ENCODE results near the gene SOX5. TPM values are rescaled to one million over a fixed set of nuclear protein-coding genes. Genes with fewer than 3 reads are reported as not detected.

Gene SOX5
- total and polyA plus RNA-seq, 2 of the 8 experiments (the other 6 are each of a cell fraction or from before 2014, with no cell fraction given): 2.2 to 2.6 TPM

GRCh38 chr12:23854598-23854997 lies 94.9 kb downstream of the SOX5 start:
- H3K18ac ChIP-seq (ENCODE audit: extremely low read depth, low read length): no peak overlapping the region
- H3K79me1 ChIP-seq (ENCODE audit: low read depth, low read length): no peaks in the 10 kb centered on the region
- no peak overlapping the region for H3K4me3 ChIP-seq (ENCODE audit: extremely low read depth in 1 of 4, insufficient read depth in 2 of 4, low read depth in 3 of 4, low read length in 4 of 4)
- H2AK5ac ChIP-seq (ENCODE audit: low read depth, low read length): no peak overlapping the region
- no peak overlapping the region for H3K23ac ChIP-seq (ENCODE audit: insufficient read length)
- H2AFZ ChIP-seq (ENCODE audit: low read length): no peak overlapping the region
- H3K9me3 ChIP-seq (ENCODE audit: insufficient read depth in 2 of 2, low read depth in 1 of 2, low read length in 1 of 2): 0 out of 4 replicates have a peak, but pooled peaks cover 0 to 4% of the 10 kb centered on the region in 2 experiments
- FAIRE-seq (no peak), DNase-seq (ENCODE audit: low read depth in 1 of 2, low spot score in 2 of 2) (no peak)
- H3K4ac ChIP-seq (replicated peaks; ENCODE audit: insufficient read length, low read depth, low read length): no peak overlapping the region
- H4K91ac ChIP-seq (replicated peaks; ENCODE audit: insufficient read length, low read length): no peak overlapping the region
- no peak overlapping the region for H3K27ac ChIP-seq (ENCODE audit: low read depth, low read length)
- no peak overlapping the region for H3K4me2 ChIP-seq (ENCODE audit: insufficient read depth in 1 of 2, low read depth in 2 of 2, low read length in 2 of 2)
- no peaks in the 10 kb centered on the region for H4K20me1 ChIP-seq (replicated peaks in 1 of 2; ENCODE audit: control insufficient read depth in 1 of 2, insufficient read depth in 2 of 2, low read length in 2 of 2)
- H3K36me3 ChIP-seq (ENCODE audit: control insufficient read depth in 2 of 4, insufficient read depth in 4 of 4, low read length in 3 of 4): no peaks in the 10 kb centered on the region; a peak in 1 of 8 replicates
- no peak overlapping the region for H2BK12ac ChIP-seq (ENCODE audit: low read depth, low read length)
- no peak overlapping the region for H2BK5ac ChIP-seq (ENCODE audit: low read depth, low read length)
- no peak overlapping the region for H3K56ac ChIP-seq (replicated peaks; ENCODE audit: insufficient read length, low read depth, low read length)
- TF ChIP-seq NRF1 (IDR thresholded peaks at IDR 0.05; ENCODE audit: low read depth, low read length) (no peak), RFX5 (IDR thresholded peaks at IDR 0.05; ENCODE audit: borderline replicate concordance, low read depth, low read length) (no peak), GTF2F1 (IDR thresholded peaks at IDR 0.05; ENCODE audit: borderline replicate concordance, low read depth, low read length) (no peak), KDM5A (IDR thresholded peaks at IDR 0.05; ENCODE audit: low read length) (no peak), CEBPB (IDR thresholded peaks at IDR 0.05; ENCODE audit: low read depth, low read length) (no peak), JUN (IDR thresholded peaks at IDR 0.05; ENCODE audit: low read depth, low read length) (no peak), TAF7 (optimal IDR thresholded peaks at IDR 0.05; ENCODE audit: borderline replicate concordance, low read depth, low read length) (no peak), USF2 (IDR thresholded peaks at IDR 0.05; ENCODE audit: low read length) (no peak), SIN3A (conservative IDR thresholded peaks at IDR 0.05 in 1 of 2, IDR thresholded peaks at IDR 0.05 in 1 of 2; ENCODE audit: low read depth in 1 of 2, low read length in 2 of 2) (no peak), TCF12 (IDR thresholded peaks at IDR 0.05; ENCODE audit: low read depth, low read length) (no peak), SRF (IDR thresholded peaks at IDR 0.05; ENCODE audit: low read depth, low read length) (no peak), KDM1A (IDR thresholded peaks at IDR 0.05; ENCODE audit: borderline replicate concordance, low read length) (no peak), MAFK (IDR thresholded peaks at IDR 0.05; ENCODE audit: low read depth, low read length) (no peak)
- no peak overlapping the region for H4K5ac ChIP-seq (ENCODE audit: insufficient read length, low read depth, low read length)
- H3K14ac ChIP-seq (ENCODE audit: insufficient read length): no peak overlapping the region
- no peak overlapping the region for H3K9ac ChIP-seq (replicated peaks in 1 of 4; ENCODE audit: extremely low read depth in 1 of 4, low read depth in 3 of 4, low read length in 3 of 4)
- H3K27me3 ChIP-seq (replicated peaks in 1 of 4; ENCODE audit: control insufficient read depth in 3 of 4, extremely low read depth in 1 of 4, insufficient read depth in 3 of 4, low read length in 3 of 4): no peaks in the 10 kb centered on the region
- CTCF ChIA-PET (ENCODE audit: partially characterized antibody): no interaction called here
- no peaks in the 10 kb centered on the region for H3K79me2 ChIP-seq (ENCODE audit: control insufficient read depth in 1 of 2, insufficient read depth in 2 of 2, low read length in 2 of 2)
- H2BK20ac ChIP-seq (ENCODE audit: low read length): no peak overlapping the region
- no peaks in the 10 kb centered on the region for H3K4me1 ChIP-seq (replicated peaks in 1 of 4; ENCODE audit: control insufficient read depth in 3 of 4, insufficient read depth in 4 of 4, low read length in 3 of 4)
- no peak overlapping the region for H2BK120ac ChIP-seq (replicated peaks; ENCODE audit: low read depth, low read length)
- no peak overlapping the region for H2BK15ac ChIP-seq (ENCODE audit: low read length)
- no peak overlapping the region for H4K8ac ChIP-seq (ENCODE audit: extremely low read depth, insufficient read depth, low read length)
- POLR2A ChIA-PET (ENCODE audit: partially characterized antibody): no interaction called here
- H3K23me2 ChIP-seq (ENCODE audit: low read depth, low read length): no peaks in the 10 kb centered on the region
